Neural cell (in vitro differentiated cells): ENCODE results near the gene PFKFB4. TPM values are rescaled to one million over a fixed set of nuclear protein-coding genes. Genes with fewer than 3 reads are reported as not detected.

Experiments used
- H2AFZ ChIP-seq: fragments of 200-600, 300-800 bp; sonication (generic), shearing (Covaris generic); 2 replicates; pipeline ENCODE4 v1.6.0; 2014; ENCODE audit warnings: low read depth, mild to moderate bottlenecking, antibody characterized with exemption, low read length, moderate library complexity
- H3F3A ChIP-seq: fragments of 200-600 bp; shearing (Covaris generic); 2 replicates; pipeline ENCODE4 v1.6.1; 2016; ENCODE audit warnings: mild to moderate bottlenecking, moderate library complexity, mixed read lengths, antibody characterized with exemption, low read length; ENCODE audit not compliant: insufficient read depth, poor library complexity, severe bottlenecking
- H3K27ac ChIP-seq: fragments of 200-600, 300-800 bp; sonication (generic), shearing (Covaris generic); 2 replicates; pipeline ENCODE4 v1.5.1; 2014; ENCODE audit warnings: mild to moderate bottlenecking, low read length, moderate library complexity
- H3K27me3 ChIP-seq: fragments of 300-800, 200-600 bp; sonication (generic), shearing (Covaris generic); 2 replicates; pipeline ENCODE4 v1.6.0; 2014; ENCODE audit warnings: mild to moderate bottlenecking, low read depth, low read length, moderate library complexity; ENCODE audit not compliant: insufficient read depth
- H3K36me3 ChIP-seq: fragments of 300-800, 200-600 bp; sonication (generic), shearing (Covaris generic); 2 replicates; pipeline ENCODE4 v1.5.1; 2014; ENCODE audit warnings: mild to moderate bottlenecking, antibody characterized with exemption, low read length, moderate library complexity; ENCODE audit not compliant: insufficient read depth
- H3K4me2 ChIP-seq: fragments of 300-800, 200-600 bp; sonication (generic), shearing (Covaris generic); 2 replicates; pipeline ENCODE4 v1.6.0; 2014; ENCODE audit warnings: mild to moderate bottlenecking, low read length
- H3K4me3 ChIP-seq: fragments of 300-800, 200-600 bp; sonication (generic), shearing (Covaris generic); 2 replicates; pipeline ENCODE4 v1.5.1; 2014; ENCODE audit warnings: mild to moderate bottlenecking, low read length, moderate library complexity
- H3K79me2 ChIP-seq: fragments of 200-600 bp; shearing (Covaris generic); replicated peaks from 2 replicates; pipeline ENCODE4 v1.6.0; 2014; ENCODE audit warnings: mild to moderate bottlenecking, low read length, moderate library complexity; ENCODE audit not compliant: insufficient read depth
- H3K9ac ChIP-seq: fragments of 300-800, 200-600 bp; sonication (generic), shearing (Covaris generic); 2 replicates; pipeline ENCODE4 v1.6.1; 2016; ENCODE audit warnings: mild to moderate bottlenecking, low read length, mixed read lengths
- H3K9me2 ChIP-seq: fragments of 200-600 bp; shearing (Covaris generic); 2 replicates; pipeline ENCODE4 v1.6.1; 2016; ENCODE audit warnings: mild to moderate bottlenecking, low read length, mixed read lengths; ENCODE audit not compliant: insufficient read depth
- H3K9me3 ChIP-seq: fragments of 200-600, 300-800 bp; sonication (generic), shearing (Covaris generic); 2 replicates; pipeline ENCODE4 v1.6.1; 2016; ENCODE audit warnings: mild to moderate bottlenecking, mixed run types, low read length, moderate library complexity, mixed read lengths
- H4K20me1 ChIP-seq: fragments of 200-600 bp; shearing (Covaris generic); 2 replicates; pipeline ENCODE4 v1.6.1; 2016; ENCODE audit warnings: mild to moderate bottlenecking, mixed run types; ENCODE audit not compliant: insufficient read depth
- EP300 ChIP-seq: fragments of 450-650 bp; conservative IDR thresholded peaks from 2 replicates; pipeline ENCODE4 v1.6.1; 2014; ENCODE audit warnings: antibody characterized with exemption, mild to moderate bottlenecking, moderate library complexity; ENCODE audit not compliant: poor library complexity, severe bottlenecking
- EZH2 ChIP-seq: fragments of 200-600, 300-800 bp; shearing (Covaris generic), sonication (generic); IDR thresholded peaks from 2 replicates; pipeline ENCODE4 v1.6.1; 2014; ENCODE audit warnings: antibody characterized with exemption, low read length, borderline replicate concordance, mild to moderate bottlenecking; ENCODE audit not compliant: insufficient read depth, poor library complexity, severe bottlenecking
- MXI1 ChIP-seq: fragments of 450-650 bp; conservative IDR thresholded peaks from 2 replicates; pipeline ENCODE4 v1.6.1; 2014; ENCODE audit warnings: antibody characterized with exemption, mild to moderate bottlenecking; ENCODE audit not compliant: poor library complexity, severe bottlenecking
- POLR2AphosphoS5 ChIP-seq: IDR thresholded peaks from 2 replicates; pipeline ENCODE4 v1.6.1; 2012
- RAD21 ChIP-seq: fragments of 450-650 bp; conservative IDR thresholded peaks from 2 replicates; pipeline ENCODE4 v1.6.1; 2014; ENCODE audit warnings: antibody characterized with exemption, mild to moderate bottlenecking, moderate library complexity
- REST ChIP-seq: IDR thresholded peaks from 2 replicates; pipeline ENCODE4 v1.6.1; 2012; ENCODE audit warnings: borderline replicate concordance
- SMC3 ChIP-seq: fragments of 450-650 bp; conservative IDR thresholded peaks from 2 replicates; pipeline ENCODE4 v1.6.1; 2014; ENCODE audit warnings: antibody characterized with exemption, mild to moderate bottlenecking, moderate library complexity; ENCODE audit not compliant: poor library complexity
- TAF1 ChIP-seq: IDR thresholded peaks from 2 replicates; pipeline ENCODE4 v1.6.1; 2012; ENCODE audit warnings: low read depth
- polyA plus RNA-seq: library from polyadenylated mRNA; depleted of rRNA; stranded (reverse); fragments of >200 nt; gene quantifications from 2 replicates; pipeline ENCODE4 v1.2.3, GENCODE V29; 2014
- TF ChIP-seq, protein P1 (sequence below): fragments of 450-650 bp; IDR thresholded peaks from 2 replicates; pipeline ENCODE4 v1.5.1; 2014; ENCODE audit warnings: antibody characterized with exemption, mild to moderate bottlenecking, moderate library complexity; ENCODE audit not compliant: poor library complexity, severe bottlenecking

PFKFB4 gene
- polyA plus RNA-seq, 1 donor from 2014 or later = 29.4 TPM

- no peaks in the 10 kb centered on the region for H3K9me3 ChIP-seq
- no peak overlapping the region for H3K9ac ChIP-seq
- no peaks in the 10 kb centered on the region for H3K9me2 ChIP-seq
- H3K4me2 ChIP-seq = no peak overlapping the region
- no peaks in the 10 kb centered on the region for H3F3A ChIP-seq
- no peaks in the 10 kb centered on the region for H4K20me1 ChIP-seq
- no peak overlapping the region for H3K27ac ChIP-seq
- H3K79me2 ChIP-seq = no peaks in the 10 kb centered on the region
- H2AFZ ChIP-seq = no peak overlapping the region
- no peak for TF ChIP-seq SMC3
- TF ChIP-seq EP300 = no peak
- TF ChIP-seq RAD21 = no peak
- TF ChIP-seq POLR2AphosphoS5 = no peak
- no peak for TF ChIP-seq EZH2
- TF ChIP-seq REST = no peak
- no peak for TF ChIP-seq MXI1
- TF ChIP-seq, protein P1, sequence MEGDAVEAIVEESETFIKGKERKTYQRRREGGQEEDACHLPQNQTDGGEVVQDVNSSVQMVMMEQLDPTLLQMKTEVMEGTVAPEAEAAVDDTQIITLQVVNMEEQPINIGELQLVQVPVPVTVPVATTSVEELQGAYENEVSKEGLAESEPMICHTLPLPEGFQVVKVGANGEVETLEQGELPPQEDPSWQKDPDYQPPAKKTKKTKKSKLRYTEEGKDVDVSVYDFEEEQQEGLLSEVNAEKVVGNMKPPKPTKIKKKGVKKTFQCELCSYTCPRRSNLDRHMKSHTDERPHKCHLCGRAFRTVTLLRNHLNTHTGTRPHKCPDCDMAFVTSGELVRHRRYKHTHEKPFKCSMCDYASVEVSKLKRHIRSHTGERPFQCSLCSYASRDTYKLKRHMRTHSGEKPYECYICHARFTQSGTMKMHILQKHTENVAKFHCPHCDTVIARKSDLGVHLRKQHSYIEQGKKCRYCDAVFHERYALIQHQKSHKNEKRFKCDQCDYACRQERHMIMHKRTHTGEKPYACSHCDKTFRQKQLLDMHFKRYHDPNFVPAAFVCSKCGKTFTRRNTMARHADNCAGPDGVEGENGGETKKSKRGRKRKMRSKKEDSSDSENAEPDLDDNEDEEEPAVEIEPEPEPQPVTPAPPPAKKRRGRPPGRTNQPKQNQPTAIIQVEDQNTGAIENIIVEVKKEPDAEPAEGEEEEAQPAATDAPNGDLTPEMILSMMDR = no peak
- TF ChIP-seq TAF1 = no peak
- H3K4me3 ChIP-seq = no peak overlapping the region
- no peaks in the 10 kb centered on the region for H3K27me3 ChIP-seq
- peaks cover 5% of the 10 kb centered on the region for H3K36me3 ChIP-seq
These were observed 21.0 kb downstream of the PFKFB4 start for GRCh38 chr3:48535578-48535977.

- TF ChIP-seq POLR2AphosphoS5 (no peak), SMC3 (no peak), EP300 (no peak), EZH2 (no peak), REST (no peak)
- H3K27ac ChIP-seq = no peak overlapping the region
- H3K4me2 ChIP-seq = no peak overlapping the region
- H3K27me3 ChIP-seq = no peaks in the 10 kb centered on the region
- no peak overlapping the region for H2AFZ ChIP-seq
- H3K36me3 ChIP-seq = peaks cover 5% of the 10 kb centered on the region
- no peak overlapping the region for H3K9ac ChIP-seq
- H3K4me3 ChIP-seq = no peak overlapping the region
- no peaks in the 10 kb centered on the region for H3K9me2 ChIP-seq
- no peaks in the 10 kb centered on the region for H3F3A ChIP-seq
- H3K9me3 ChIP-seq = no peaks in the 10 kb centered on the region
- no peaks in the 10 kb centered on the region for H3K79me2 ChIP-seq
- no peaks in the 10 kb centered on the region for H4K20me1 ChIP-seq
These were observed 23.6 kb downstream of the PFKFB4 start for GRCh38 chr3:48532977-48533337.
